SK-N-SH (cell line): ENCODE data around the gene FAM43A. TPM values are rescaled to one million over a fixed set of nuclear protein-coding genes. Genes with fewer than 3 reads are reported as not detected.

Experiments used
- CTCF ChIA-PET: fragments of 300-600, 350-600 bp; formaldehyde crosslinking; extraction: SDS; loops from one replicate; lab custom pipeline; 2021; lab: Yijun Ruan, JAX
- POLR2A ChIA-PET: fragments of 350-600 bp; sonication (Branson Sonifier 250); formaldehyde crosslinking; extraction: SDS; loops from one replicate; lab custom pipeline; 2020; ENCODE audit warnings: antibody characterized with exemption, inconsistent platforms; lab: Yijun Ruan, JAX
- DNase-seq: peaks from one replicate; pipeline ENCODE4 v3.0.0; 2012
- H2AFZ ChIP-seq: fragments of 200-600 bp; sonication (generic); 2 replicates; pipeline ENCODE4 v1.8.1; 2016; ENCODE audit warnings: antibody characterized with exemption, mild to moderate bottlenecking, low read depth
- H3F3A ChIP-seq: fragments of 200-600 bp; sonication (generic); replicated peaks from 2 replicates; pipeline ENCODE3; 2016; ENCODE audit warnings: antibody characterized with exemption, mild to moderate bottlenecking; ENCODE audit not compliant: insufficient read depth
- H3K27ac ChIP-seq, 2 experiments: fragments of 200-500 bp in 1 of 2; fragments of 200-600 bp in 1 of 2; sonication (Bioruptor generic) in 1 of 2; sonication (generic), shearing (Covaris generic) in 1 of 2; 2 replicates each; pipeline versions ENCODE4 v1.5.1 to v1.6.1; 2014 to 2016; ENCODE audit warnings: low read depth in 2 of 2, inconsistent platforms in 1 of 2, low read length in 1 of 2, mild to moderate bottlenecking in 1 of 2, mixed read lengths in 1 of 2
- H3K27me3 ChIP-seq: fragments of 200-600 bp; sonication (generic), shearing (Covaris generic); 2 replicates; pipeline ENCODE4 v1.6.1; 2016; ENCODE audit warnings: mixed run types; ENCODE audit not compliant: insufficient read depth
- H3K36me3 ChIP-seq, 2 experiments: fragments of 200-500 bp in 1 of 2; fragments of 200-600 bp in 1 of 2; sonication (Bioruptor generic) in 1 of 2; sonication (generic) in 1 of 2; replicated peaks in 1 of 2; 2 replicates each; pipeline versions ENCODE3 to v1.5.1; 2014 to 2016; ENCODE audit warnings: low read length in 1 of 2, mild to moderate bottlenecking in 1 of 2; ENCODE audit not compliant: insufficient read depth in 2 of 2, control insufficient read depth in 1 of 2
- H3K4me1 ChIP-seq, 2 experiments: fragments of 200-500 bp in 1 of 2; fragments of 200-600 bp in 1 of 2; sonication (Bioruptor generic) in 1 of 2; sonication (generic), shearing (Covaris generic) in 1 of 2; 2 replicates each; pipeline versions ENCODE4 v1.5.1 to v1.6.1; 2014 to 2016; ENCODE audit warnings: low read depth in 1 of 2, low read length in 1 of 2, mixed run types in 1 of 2; ENCODE audit not compliant: insufficient read depth in 2 of 2, control insufficient read depth in 1 of 2
- H3K4me2 ChIP-seq: fragments of 200-600 bp; sonication (generic), shearing (Covaris generic); 2 replicates; pipeline ENCODE4 v1.6.1; 2017; ENCODE audit warnings: mixed run types
- H3K4me3 ChIP-seq, 2 experiments: fragments of 200-500 bp in 1 of 2; fragments of 200-600 bp in 1 of 2; sonication (Bioruptor generic) in 1 of 2; sonication (generic), shearing (Covaris generic) in 1 of 2; 2 replicates each; pipeline versions ENCODE4 v1.5.1 to v1.8.1; 2014 to 2016; ENCODE audit warnings: low read depth in 2 of 2, inconsistent platforms in 1 of 2, low read length in 1 of 2, mild to moderate bottlenecking in 1 of 2, mixed read lengths in 1 of 2, moderate library complexity in 1 of 2
- H3K79me2 ChIP-seq: fragments of 200-600 bp; sonication (generic); 2 replicates; pipeline ENCODE4 v1.8.1; 2017; ENCODE audit warnings: mild to moderate bottlenecking; ENCODE audit not compliant: insufficient read depth
- H3K9ac ChIP-seq: fragments of 200-600 bp; sonication (generic); 2 replicates; pipeline ENCODE4 v1.6.1; 2017; ENCODE audit warnings: mixed run types
- H3K9me2 ChIP-seq: fragments of 200-600 bp; sonication (generic); 2 replicates; pipeline ENCODE4 v1.6.1; 2017; ENCODE audit warnings: mixed run types
- H3K9me3 ChIP-seq: fragments of 200-600 bp; sonication (generic); 2 replicates; pipeline ENCODE4 v1.6.1; 2017; ENCODE audit warnings: mixed run types, mild to moderate bottlenecking, moderate library complexity
- H4K20me1 ChIP-seq: fragments of 200-600 bp; sonication (generic); 2 replicates; pipeline ENCODE4 v1.6.1; 2017; ENCODE audit warnings: mild to moderate bottlenecking, mixed run types; ENCODE audit not compliant: insufficient read depth
- CHD2 ChIP-seq: fragments of 150-350 bp; IDR thresholded peaks from 2 replicates; pipeline ENCODE4 v1.6.1; 2018; ENCODE audit warnings: low read length; ENCODE audit not compliant: partially characterized antibody
- ELF1 ChIP-seq: IDR thresholded peaks from 2 replicates; pipeline ENCODE4 v1.4.0; 2012
- EP300 ChIP-seq, 2 experiments: IDR thresholded peaks; 2 replicates each; pipeline versions ENCODE4 v1.4.0 to v1.6.1; 2012; ENCODE audit warnings: borderline replicate concordance in 1 of 2, low read depth in 1 of 2, low read length in 1 of 2
- FOSL2 ChIP-seq: IDR thresholded peaks from 2 replicates; pipeline ENCODE4 v1.4.0; 2012; ENCODE audit warnings: low read depth, mild to moderate bottlenecking, moderate library complexity, borderline replicate concordance
- FOXJ3 ChIP-seq: sonication (generic); formaldehyde crosslinking; IDR thresholded peaks from 2 replicates; pipeline ENCODE4 v1.5.1; 2020; ENCODE audit warnings: mild to moderate bottlenecking, missing genetic modification reagents
- FOXM1 ChIP-seq: IDR thresholded peaks from 2 replicates; pipeline ENCODE4 v1.4.0; 2012; ENCODE audit warnings: low read depth, mild to moderate bottlenecking
- GATA2 ChIP-seq: sonication (generic); formaldehyde crosslinking; IDR thresholded peaks from 2 replicates; pipeline ENCODE4 v1.5.0; 2020; ENCODE audit warnings: mild to moderate bottlenecking, missing genetic modification reagents
- IRF3 ChIP-seq: fragments of 150-350 bp; IDR thresholded peaks from 2 replicates; pipeline ENCODE4 v1.6.1; 2016; ENCODE audit warnings: mild to moderate bottlenecking, low read depth, low read length
- MAX ChIP-seq: IDR thresholded peaks from 2 replicates; pipeline ENCODE4 v1.4.0; 2012; ENCODE audit warnings: low read depth
- MEF2A ChIP-seq: IDR thresholded peaks from 2 replicates; pipeline ENCODE4 v1.4.0; 2012; ENCODE audit warnings: low read depth, borderline replicate concordance
- MXI1 ChIP-seq: IDR thresholded peaks from 2 replicates; pipeline ENCODE4 v1.6.1; 2012; ENCODE audit warnings: mild to moderate bottlenecking, low read depth, low read length, improper control_type of control experiment
- NFIC ChIP-seq: IDR thresholded peaks from 2 replicates; pipeline ENCODE4 v1.4.0; 2012; ENCODE audit warnings: borderline replicate concordance
- NRF1 ChIP-seq: IDR thresholded peaks from 2 replicates; pipeline ENCODE4 v1.6.1; 2012; ENCODE audit warnings: low read depth, mild to moderate bottlenecking, low read length
- PBX3 ChIP-seq: IDR thresholded peaks from 2 replicates; pipeline ENCODE4; 2012
- RAD21 ChIP-seq: IDR thresholded peaks from 2 replicates; pipeline ENCODE4 v1.6.1; 2012; ENCODE audit warnings: mild to moderate bottlenecking, low read length
- RCOR1 ChIP-seq: fragments of 150-350 bp; IDR thresholded peaks from 2 replicates; pipeline ENCODE4 v1.6.1; 2017; ENCODE audit warnings: antibody characterized with exemption, low read length
- TAF1 ChIP-seq: IDR thresholded peaks from 2 replicates; pipeline ENCODE4 v1.6.1; 2012; ENCODE audit warnings: low read depth, mild to moderate bottlenecking, low read length, moderate library complexity, borderline replicate concordance
- TEAD4 ChIP-seq: IDR thresholded peaks from 2 replicates; pipeline ENCODE4 v1.4.0; 2012; ENCODE audit warnings: mild to moderate bottlenecking, borderline replicate concordance; ENCODE audit not compliant: insufficient read depth
- USF1 ChIP-seq: IDR thresholded peaks from 2 replicates; pipeline ENCODE4 v1.4.0; 2012; ENCODE audit warnings: low read depth, borderline replicate concordance
- USF2 ChIP-seq: fragments of 150-350 bp; IDR thresholded peaks from 2 replicates; pipeline ENCODE4 v1.6.1; 2017; ENCODE audit warnings: antibody characterized with exemption, low read length, low read depth, borderline replicate concordance
- WGBS: methylation state at CpG from one replicate; pipeline ENCODE4 v1.1.6; 2017; ENCODE audit warnings: low lambda C conversion rate; 5-methylcytosine and 5-hydroxymethylcytosine counted together
- polyA plus RNA-seq, 3 experiments: library from polyadenylated mRNA; depleted of rRNA; stranded (reverse); fragments of >200 nt; gene quantifications; 2 replicates each; pipeline ENCODE4 v1.2.3, GENCODE V29; 2012

The FAM43A gene
- polyA plus RNA-seq, 1 of the 3 experiments (the other 2 are of a cell fraction) = 2.4 TPM

- TF ChIP-seq IRF3 (no peak), NFIC (no peak), USF1 (no peak), GATA2 (CRISPR knock-in tag) (no peak), RAD21 (no peak)
- TF ChIP-seq, all 33 proteins: peak for 0
Observed at GRCh38 chr3:194730365-194730764, 44.7 kb downstream of the FAM43A start (continued).

- H3K9me2 ChIP-seq = no peaks in the 10 kb centered on the region
- no peak for TF ChIP-seq NRF1
- WGBS = 76% methylated on average over 5 of the region's 5 CpGs
- H3K27ac ChIP-seq = no peak overlapping the region
- POLR2A ChIA-PET = interaction anchor here (0.6 kb wide), 1 partner anchor 44 kb away, joined by 4 read pairs; no protein-coding TSS in a partner anchor
- H3F3A ChIP-seq = no peaks in the 10 kb centered on the region
- H3K4me1 ChIP-seq = peaks cover 0 to 10% of the 10 kb centered on the region in 2 experiments; a peak in 1 of 4 replicates
- no peaks in the 10 kb centered on the region for H4K20me1 ChIP-seq
- no peak for DNase-seq
- no peak overlapping the region for H3K4me3 ChIP-seq
- no peak overlapping the region for H3K4me2 ChIP-seq
- H3K79me2 ChIP-seq = no peaks in the 10 kb centered on the region
- H3K27me3 ChIP-seq = peaks cover 20% of the 10 kb centered on the region; the same call in 1 of the 2 replicates
- no peak overlapping the region for H3K9ac ChIP-seq
- CTCF ChIA-PET = no interaction called here
- H3K36me3 ChIP-seq = no peaks in the 10 kb centered on the region
- H3K9me3 ChIP-seq = peaks cover 4% of the 10 kb centered on the region; the same call in 1 of the 2 replicates
- H2AFZ ChIP-seq = no peak overlapping the region
Observed at GRCh38 chr3:194731506-194732073, 45.9 kb downstream of the FAM43A start.

GRCh38 chr3:194732617-194733016 is 46.9 kb downstream of the FAM43A start:
- 49% methylated on average over 4 of the region's 4 CpGs for WGBS

More at GRCh38 chr3:194732617-194733016, 46.9 kb downstream of the FAM43A start:
- Histone ChIP-seq H4K20me1 (no peaks in the 10 kb centered on the region), H3K9me2 (no peaks in the 10 kb centered on the region), H3K27me3 (peaks cover 30% of the 10 kb centered on the region; the same call in 1 of the 2 replicates), H3K9ac (no peak overlapping the region), H3K4me2 (no peak overlapping the region), H3F3A (no peaks in the 10 kb centered on the region), H3K36me3 (no peaks in the 10 kb centered on the region), H3K4me1 (peaks cover 0 to 10% of the 10 kb centered on the region in 2 experiments; a peak in 1 of 4 replicates), H2AFZ (no peak overlapping the region), H3K9me3 (peaks cover 4% of the 10 kb centered on the region; the same call in 1 of the 2 replicates), H3K4me3 (no peak overlapping the region), H3K79me2 (no peaks in the 10 kb centered on the region), H3K27ac (no peak overlapping the region)
- TF ChIP-seq MEF2A (no peak), FOXM1 (no peak), MXI1 (no peak), CHD2 (no peak), RCOR1 (no peak), USF2 (no peak), ELF1 (no peak), MAX (no peak), FOXJ3 (no peak), PBX3 (no peak), TAF1 (no peak), NRF1 (no peak), GATA2 (CRISPR knock-in tag) (no peak), FOSL2 (no peak), TEAD4 (no peak), RAD21 (no peak), NFIC (no peak), EP300 (IDR thresholded peaks at IDR 0.05; ENCODE audit: borderline replicate concordance in 1 of 2, low read depth in 1 of 2, low read length in 1 of 2) (no peak)
- DNase-seq = no peak
- ChIA-PET POLR2A (no interaction called here), CTCF (interaction anchor here (1.0 kb wide), 1 partner anchor 10 kb away, joined by 3 read pairs; no protein-coding TSS in a partner anchor)
